ENCODE data around the gene DSCAM.
"Not testable (repeated sequence)": the region's sequence is repeated elsewhere in the genome, so short reads cannot be mapped to it uniquely, and the experiment has no call there.

The DSCAM gene

DNA sequence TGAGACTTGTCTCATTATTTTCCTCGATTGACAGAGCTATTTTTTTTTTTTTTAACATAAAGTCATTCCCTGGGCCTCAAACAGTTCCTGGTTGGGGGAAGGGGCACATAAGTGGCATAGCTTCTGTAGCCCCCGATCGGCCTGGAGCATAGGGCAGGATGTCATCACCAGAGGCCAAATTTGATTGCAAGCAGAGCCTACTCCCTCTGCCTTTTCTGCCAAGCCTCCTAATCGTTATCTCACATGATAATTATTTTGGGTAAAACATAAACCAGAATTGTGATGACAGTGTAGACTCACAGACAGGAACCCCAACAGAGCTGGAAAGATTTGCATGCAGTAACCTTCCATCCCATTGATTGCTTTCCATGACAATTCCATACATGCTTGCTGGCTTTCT is 574.9 kb downstream of the DSCAM start:
- no peak for DNase-seq

DNA sequence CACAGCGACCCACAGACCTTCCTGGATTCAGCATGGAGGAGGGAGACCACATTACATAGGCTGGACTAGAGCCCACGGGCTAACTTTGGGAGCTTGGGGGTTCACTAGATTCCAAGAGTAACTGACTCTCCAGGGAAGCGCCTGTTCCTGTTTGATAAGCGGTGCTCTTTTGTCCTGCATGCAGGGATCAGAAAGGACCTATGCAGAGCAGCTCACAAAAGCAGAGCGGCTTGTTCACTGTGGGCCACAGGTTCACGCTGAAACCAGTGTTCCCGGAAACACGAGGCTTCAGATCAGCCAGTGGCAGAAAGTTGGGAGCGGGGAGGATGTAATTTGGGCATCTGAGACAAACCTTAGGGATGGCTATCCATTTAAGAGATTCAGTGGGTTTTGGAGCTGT is 575.8 kb downstream of the DSCAM start:
- no peak for DNase-seq

- no peak for DNase-seq
Measured at GRCh38 chr21:40270047-40270446, 576.9 kb downstream of the DSCAM start.

- DNase-seq: no peak
Measured at GRCh38 chr21:40269239-40269638, 577.7 kb downstream of the DSCAM start.

GRCh38 chr21:40258456-40258855 is 588.5 kb downstream of the DSCAM start:
- DNase-seq: not testable (repeated sequence)

- no peak for DNase-seq
Measured at GRCh38 chr21:40257342-40257741, 589.6 kb downstream of the DSCAM start.

DNA sequence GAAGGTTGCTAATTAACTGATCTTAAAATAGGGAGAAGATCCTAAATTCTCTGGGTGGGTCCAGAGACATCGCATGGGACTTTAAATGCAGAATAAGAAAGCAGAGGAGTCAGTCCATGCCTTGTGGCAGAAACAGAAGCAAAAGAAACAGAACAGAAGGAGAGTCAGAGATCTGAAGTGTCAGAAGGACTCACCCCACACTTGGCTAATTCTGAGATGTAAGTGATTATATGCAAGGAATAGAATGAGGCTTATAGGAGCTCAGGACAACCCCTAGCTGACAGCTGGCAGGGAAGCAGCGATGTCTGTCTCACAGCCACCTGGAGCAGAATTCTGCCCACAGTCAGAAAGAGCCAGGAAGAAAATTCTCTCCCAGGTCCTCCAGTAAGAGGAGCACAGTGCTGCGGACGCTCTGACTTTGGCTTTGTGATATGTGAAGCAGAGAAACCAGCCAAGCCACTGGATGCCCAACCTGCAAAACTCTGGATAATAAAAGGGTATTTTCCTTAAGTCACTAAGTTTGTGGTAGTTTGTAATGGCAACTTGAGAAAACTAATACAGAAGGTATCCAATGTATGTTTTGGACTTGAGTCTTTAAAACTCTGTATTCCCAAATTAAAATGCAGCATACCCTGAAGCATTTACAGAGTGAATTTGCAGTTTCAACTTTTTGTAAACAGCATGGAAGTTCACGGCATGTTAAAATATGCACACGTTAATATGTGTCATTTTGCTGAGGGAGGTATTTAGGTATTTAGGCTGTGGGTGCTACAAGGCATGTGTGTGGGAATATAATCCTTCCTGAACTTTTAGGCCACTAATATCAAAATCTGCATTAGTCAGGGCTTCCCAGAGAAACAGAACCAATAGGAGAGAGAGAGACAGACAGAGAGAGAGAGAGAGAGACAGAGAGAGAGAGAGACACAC is 591.2 kb downstream of the DSCAM start:
- no peak for DNase-seq

DNA sequence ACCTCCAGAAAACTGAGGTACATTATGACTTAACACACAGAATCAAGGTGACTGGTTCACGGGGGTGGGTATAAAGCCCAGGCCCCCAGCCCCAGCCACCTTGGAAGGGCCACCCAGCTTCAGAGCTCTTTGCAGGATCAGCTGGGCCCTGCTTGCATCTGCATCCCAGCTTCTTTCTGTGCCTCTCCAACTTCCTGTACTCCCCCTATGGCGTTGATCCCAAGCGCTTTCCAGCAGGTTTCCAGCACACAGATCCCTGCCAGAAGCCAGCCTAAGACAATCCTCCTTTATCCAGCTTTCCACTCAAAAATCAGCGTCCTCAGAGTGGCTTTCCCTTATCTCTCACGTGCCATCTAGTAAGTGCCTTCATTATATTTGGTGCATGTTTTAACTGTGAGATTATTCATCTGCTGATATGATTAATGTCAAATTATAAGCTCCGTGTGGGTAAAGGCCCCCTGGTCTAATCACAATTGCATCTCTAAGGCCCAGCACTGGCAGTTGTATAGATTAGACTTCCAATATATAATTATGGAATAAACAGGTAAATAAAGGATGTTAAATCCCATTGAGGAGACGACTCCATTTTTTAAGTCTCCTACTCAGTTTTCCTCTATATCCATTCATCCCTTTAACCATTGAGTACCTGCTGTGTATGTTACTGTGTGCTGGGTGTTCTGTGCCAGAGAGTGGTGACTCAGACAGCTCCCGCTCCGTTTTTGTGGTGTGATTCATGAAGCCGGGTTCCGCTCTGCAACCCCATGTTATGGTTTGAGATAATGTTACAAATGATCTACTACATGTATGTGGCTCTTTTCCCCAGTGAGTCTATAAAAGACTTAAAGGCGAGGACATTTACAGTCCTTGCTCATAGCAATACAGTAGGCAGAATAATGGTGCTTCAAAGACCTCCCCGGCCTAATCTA is 592.2 kb downstream of the DSCAM start:
- no peak for DNase-seq

- no peak for DNase-seq
Measured at GRCh38 chr21:40253112-40253511, 593.8 kb downstream of the DSCAM start.

GRCh38 chr21:40250514-40251294 is 596.3 kb downstream of the DSCAM start:
- DNase-seq: no peak

DNA sequence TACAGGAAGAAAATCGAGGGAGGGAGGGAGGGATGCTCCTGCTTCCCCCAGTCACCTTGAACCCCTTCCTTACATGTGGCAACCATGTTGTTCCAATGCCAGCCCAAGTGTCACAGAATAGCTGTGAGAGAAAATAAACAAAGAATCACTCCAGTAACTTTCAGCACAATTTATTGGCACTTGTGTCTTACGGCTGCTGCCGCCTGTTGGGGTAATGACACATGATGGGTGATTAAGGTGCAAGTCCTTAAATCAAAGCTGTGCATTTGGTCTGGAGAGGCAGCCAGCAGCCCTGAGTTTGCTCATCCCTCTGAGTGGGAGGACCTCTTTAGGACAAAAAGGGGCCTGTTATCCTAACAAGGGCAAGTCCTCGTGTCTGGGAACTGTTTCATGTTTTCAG is 602.0 kb downstream of the DSCAM start:
- DNase-seq: no peak

DNA sequence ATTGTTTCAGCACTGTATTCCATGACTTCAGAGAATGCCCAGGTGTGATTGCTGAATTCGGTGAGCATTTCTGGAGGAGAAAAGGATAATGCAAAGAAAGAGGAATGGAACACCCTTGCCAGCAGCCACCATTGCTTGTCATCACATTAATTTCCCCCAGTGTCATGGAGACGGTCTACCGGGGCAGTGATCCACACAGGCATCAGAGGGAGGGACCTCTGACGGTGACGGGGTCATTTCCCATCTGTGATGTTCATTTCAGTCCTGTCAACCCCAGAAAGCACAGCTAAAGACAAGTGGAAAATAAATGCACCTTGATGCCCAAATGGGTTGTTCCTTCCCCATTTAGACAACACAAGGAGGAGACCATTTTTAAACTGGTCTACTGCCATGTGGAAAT is 603.3 kb downstream of the DSCAM start:
- no peak for DNase-seq

GRCh38 chr21:40242586-40243265 is 604.2 kb downstream of the DSCAM start:
- no peak for DNase-seq

DNA sequence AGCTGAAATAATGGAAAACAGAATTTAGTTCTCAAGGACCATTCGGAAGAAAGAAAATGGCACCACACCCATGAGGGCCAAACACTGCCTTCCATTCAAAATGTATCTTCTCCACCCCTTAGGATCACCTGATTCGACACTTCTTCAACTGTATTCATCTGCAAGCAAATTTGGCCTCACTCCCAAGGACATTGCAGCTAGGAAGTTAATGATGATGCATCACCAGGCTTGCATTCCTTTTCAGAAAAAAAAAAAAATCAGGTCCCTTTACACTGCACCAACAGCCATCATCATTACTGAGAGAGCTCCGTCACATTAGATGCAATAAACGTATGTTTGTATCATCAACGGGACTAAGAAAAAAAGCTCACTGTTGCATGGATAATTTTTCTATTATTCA is 611.4 kb downstream of the DSCAM start:
- DNase-seq: no peak

DNA sequence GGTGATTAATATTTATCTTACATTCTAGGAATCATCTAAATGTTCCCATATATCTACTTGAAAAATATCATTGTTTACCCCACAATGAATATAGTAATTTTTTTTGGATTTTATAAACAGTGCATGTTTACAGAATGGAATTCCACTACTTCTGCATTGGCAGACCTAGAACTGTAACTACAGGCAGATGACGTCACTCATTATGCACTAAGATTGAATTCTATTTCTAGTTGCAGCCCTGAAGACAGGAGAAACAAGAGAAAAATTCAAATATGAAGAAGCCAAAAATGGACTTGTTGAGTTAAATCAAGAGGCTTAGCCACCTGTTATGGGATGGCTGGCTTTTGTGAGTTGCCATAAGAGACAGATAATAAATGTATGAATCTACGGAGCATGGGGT is 615.0 kb downstream of the DSCAM start:
- no peak for DNase-seq

DNA sequence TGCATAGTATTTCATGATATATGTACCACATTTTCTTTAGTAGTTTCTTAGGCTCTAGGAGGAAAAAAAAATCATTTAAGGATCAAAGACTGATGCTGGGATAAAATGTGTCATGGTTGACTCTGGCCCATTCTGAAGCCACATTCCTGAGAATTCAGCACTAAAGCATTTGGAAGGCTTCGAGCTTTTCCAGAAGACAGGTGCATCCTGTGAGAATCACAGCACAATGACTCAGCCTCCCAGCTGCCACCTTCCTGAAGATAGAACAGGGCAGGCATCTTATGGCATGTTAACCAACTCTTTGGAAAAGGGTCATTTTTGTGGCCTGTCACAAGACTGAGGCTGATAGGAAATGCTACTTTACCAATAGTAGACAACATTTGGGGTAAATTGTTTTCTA is 619.9 kb downstream of the DSCAM start:
- no peak for DNase-seq

GRCh38 chr21:40215941-40216340 is 631.0 kb downstream of the DSCAM start:
- no peak for DNase-seq

- DNase-seq: no peak
Measured at GRCh38 chr21:40210251-40210650, 636.7 kb downstream of the DSCAM start.

DNA sequence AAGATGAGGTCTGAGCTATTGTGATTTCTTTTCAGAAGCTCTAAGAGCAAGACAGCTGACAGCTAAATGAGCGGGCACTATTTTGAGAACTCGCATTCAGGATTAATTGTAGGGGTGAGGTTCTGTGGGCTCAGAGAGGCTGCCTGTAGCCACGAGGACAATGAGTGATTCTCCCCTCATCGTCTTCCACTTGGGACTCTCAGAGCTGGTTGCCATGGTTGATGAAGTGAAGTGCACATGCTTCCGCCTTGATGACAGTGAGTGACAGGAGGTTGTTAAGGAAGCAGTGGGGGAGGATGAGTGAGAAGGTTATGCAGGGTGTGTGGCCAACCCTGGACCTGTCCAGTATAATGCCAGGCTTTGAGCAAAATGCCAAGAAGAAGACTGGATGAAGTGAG is 638.0 kb downstream of the DSCAM start:
- no peak for DNase-seq

- DNase-seq: no peak
Measured at GRCh38 chr21:40208206-40208947, 638.6 kb downstream of the DSCAM start.

DNA sequence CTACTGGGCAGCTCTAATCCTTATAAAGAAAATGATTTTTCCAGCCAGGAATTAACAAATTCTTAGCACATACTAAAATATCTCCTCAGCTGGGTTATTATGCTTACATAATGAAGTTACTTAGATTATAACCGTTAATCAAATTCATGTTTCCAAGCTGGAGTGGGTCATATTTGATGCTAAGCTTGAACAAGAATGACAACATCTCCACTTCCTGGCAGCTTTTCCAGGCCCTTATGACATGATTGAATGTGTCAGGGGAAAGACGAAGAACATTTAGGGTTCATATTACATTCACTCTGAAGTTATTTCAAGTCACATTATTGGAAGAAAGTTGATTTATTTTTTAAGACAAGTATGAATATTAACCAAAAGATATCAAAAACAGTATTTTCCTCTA is 646.0 kb downstream of the DSCAM start:
- DNase-seq: no peak

- no peak for DNase-seq
Measured at GRCh38 chr21:40200126-40200525, 646.8 kb downstream of the DSCAM start.

All from DMS153 (cell line).